B cell (primary cell): Measurements from ENCODE around the gene RTN4IP1. TPM values are rescaled to one million over a fixed set of nuclear protein-coding genes. Genes with fewer than 3 reads are reported as not detected.

Source experiments
- ATAC-seq: fragments of 200-7000 bp; cut with Tn5 transposase; one replicate; pipeline ENCODE4 v1.10.0; 2021; ENCODE audit warnings: low read depth, mild to moderate bottlenecking, moderate number of reproducible peaks, moderate library complexity
- CTCF ChIA-PET: fragments of 350-600 bp; sonication (Branson Sonifier 250); formaldehyde crosslinking; loops from one replicate; lab custom pipeline; 2021; ENCODE audit warnings: antibody characterized with exemption, inconsistent platforms; lab: Charles Lee
- POLR2A ChIA-PET: fragments of 350-600 bp; sonication (Branson Sonifier 250); formaldehyde crosslinking; loops from one replicate; lab custom pipeline; 2021; ENCODE audit warnings: antibody characterized with exemption; lab: Charles Lee
- DNase-seq: peaks from one replicate; pipeline ENCODE4 v3.0.0; 2013
- H2AFZ ChIP-seq: 2 replicates; pipeline ENCODE4 v1.6.1; 2012; ENCODE audit warnings: mild to moderate bottlenecking, low read depth, low read length; ENCODE audit not compliant: insufficient read depth, poor library complexity, severe bottlenecking
- H3K27ac ChIP-seq, 2 donors: 1 replicate in 1 of 2; 2 replicates in 1 of 2; pipeline ENCODE4 v1.5.1; 2012 to 2013; ENCODE audit warnings: low read length in 2 of 2, mild to moderate bottlenecking in 2 of 2, moderate library complexity in 1 of 2
- H3K27me3 ChIP-seq, 4 experiments: fragments of 200-600 bp in 1 of 4; sonication (generic) in 1 of 4; replicated peaks in 1 of 4; 1 replicate in 2 of 4; 2 replicates in 2 of 4; pipeline versions ENCODE4 v1.6.1 to v1.7.0; 2013 to 2016; ENCODE audit warnings: low read length in 3 of 4, mild to moderate bottlenecking in 2 of 4, mixed read lengths in 1 of 4, moderate library complexity in 1 of 4; ENCODE audit not compliant: insufficient read depth in 4 of 4, control insufficient read depth in 3 of 4; ENCODE audit errors: control extremely low read depth in 1 of 4
- H3K36me3 ChIP-seq, 2 experiments: replicated peaks in 1 of 2; 1 replicate in 1 of 2; 2 replicates in 1 of 2; pipeline versions ENCODE4 v1.6.1 to v1.7.1; 2013; ENCODE audit warnings: low read length in 1 of 2; ENCODE audit not compliant: insufficient read depth in 2 of 2, control insufficient read depth in 1 of 2; ENCODE audit errors: control extremely low read depth in 1 of 2, extremely low read depth in 1 of 2
- H3K4me1 ChIP-seq, 2 donors: fragments of 200-600 bp in 1 of 2; sonication (generic) in 1 of 2; 1 replicate in 1 of 2; 2 replicates in 1 of 2; pipeline versions ENCODE4 v1.5.1 to v1.6.1; 2013 to 2017; ENCODE audit warnings: low read length in 2 of 2; ENCODE audit not compliant: control insufficient read depth in 2 of 2, insufficient read depth in 2 of 2
- H3K4me2 ChIP-seq: replicated peaks from 2 replicates; pipeline ENCODE3; 2012; ENCODE audit warnings: mild to moderate bottlenecking, low read depth, low read length; ENCODE audit not compliant: poor library complexity, severe bottlenecking
- H3K4me3 ChIP-seq, 5 experiments: fragments of 200-600 bp in 1 of 5; sonication (generic) in 1 of 5; 1 replicate in 3 of 5; 2 replicates in 2 of 5; pipeline versions ENCODE4 v1.5.1 to v1.7.0; 2011 to 2016; ENCODE audit warnings: low read length in 4 of 5, mild to moderate bottlenecking in 4 of 5, low read depth in 2 of 5, control low read depth in 1 of 5, moderate library complexity in 1 of 5; ENCODE audit not compliant: insufficient read depth in 1 of 5; ENCODE audit errors: control extremely low read depth in 1 of 5, extremely low read depth in 1 of 5
- H3K79me2 ChIP-seq: fragments of 200-600 bp; sonication (generic); one replicate; pipeline ENCODE4 v1.6.0; 2016; ENCODE audit warnings: low read length; ENCODE audit not compliant: control insufficient read depth, insufficient read depth
- H3K9ac ChIP-seq: fragments of 200-600 bp; sonication (generic); 2 replicates; pipeline ENCODE4 v1.6.1; 2017; ENCODE audit warnings: mild to moderate bottlenecking, low read length, moderate library complexity
- H3K9me3 ChIP-seq, 3 donors: one replicate each; pipeline versions ENCODE4 v1.6.1 to v1.7.1; 2013; ENCODE audit warnings: low read length in 2 of 3; ENCODE audit not compliant: control insufficient read depth in 2 of 3, insufficient read depth in 1 of 3; ENCODE audit errors: control extremely low read depth in 1 of 3
- H4K20me1 ChIP-seq: 2 replicates; pipeline ENCODE4 v1.6.0; 2012; ENCODE audit warnings: mild to moderate bottlenecking, low read length; ENCODE audit not compliant: insufficient read depth, control insufficient read depth, poor library complexity, severe bottlenecking
- H3K27ac Mint-ChIP-seq: one replicate; pipeline ENCODE4 v1.8.0; 2021; ENCODE audit warnings: mixed read lengths
- H3K27me3 Mint-ChIP-seq: one replicate; pipeline ENCODE4 v1.8.0; 2021; ENCODE audit warnings: mixed read lengths
- H3K4me1 Mint-ChIP-seq: one replicate; pipeline ENCODE4 v1.8.0; 2021; ENCODE audit warnings: mixed read lengths
- H3K4me3 Mint-ChIP-seq: one replicate; pipeline ENCODE4 v1.8.0; 2021; ENCODE audit warnings: mixed read lengths
- H3K9me3 Mint-ChIP-seq: one replicate; pipeline ENCODE4 v1.8.0; 2022; ENCODE audit warnings: mixed read lengths; ENCODE audit not compliant: insufficient read depth
- CTCF ChIP-seq: fragments of 200-600 bp; IDR thresholded peaks from one replicate; pipeline ENCODE4 v1.8.0; 2022; ENCODE audit warnings: antibody characterized with exemption, mild to moderate bottlenecking
- EZH2 ChIP-seq: IDR thresholded peaks from 2 replicates; pipeline ENCODE4 v1.6.1; 2012; ENCODE audit warnings: borderline replicate concordance, low read depth, mild to moderate bottlenecking, moderate library complexity, low read length; ENCODE audit not compliant: insufficient read depth, poor library complexity, severe bottlenecking
- WGBS: methylation state at CpG from one replicate; pipeline ENCODE4 v1.1.5; 2013; ENCODE audit warnings: missing lambda C conversion rate; ENCODE audit not compliant: insufficient coverage; 5-methylcytosine and 5-hydroxymethylcytosine counted together
- intact Hi-C: fragments of 100-400 bp; cut with micrococcal nuclease; formaldehyde crosslinking; loops from one replicate; pipeline ENCODE4 v1.10.0; 2022
- polyA plus RNA-seq: library from polyadenylated mRNA; depleted of rRNA; stranded (reverse); fragments of >200 nt; gene quantifications from 2 replicates; pipeline ENCODE4 v1.2.3, GENCODE V29; 2012
- small RNA-seq: library from RNA; depleted of rRNA; stranded (forward); fragments of <200 nt; gene quantifications from one replicate; pipeline ENCODE3, GENCODE V24; 2012; ENCODE audit warnings: low replicate concordance, low read depth; ENCODE audit not compliant: insufficient read length
- total RNA-seq, 2 donors: library from RNA; stranded (reverse); fragments of 120-200 nt in 1 of 2; gene quantifications; 1 replicate in 1 of 2; 2 replicates in 1 of 2; pipeline versions ENCODE4 v1.2.3 to v1.2.4, GENCODE V29; 2013 to 2022

RTN4IP1 gene
- total and polyA plus RNA-seq, 2 donors (not counting 1 experiment from before 2014, with no cell fraction given): 9.4 to 12.1 TPM

- peak; percentile 16 for DNase-seq
- Mint-ChIP-seq H3K27me3 (no peaks in the 10 kb centered on the region), H3K4me3 (peak overlapping the region; percentile 88), H3K27ac (peak overlapping the region; percentile 93), H3K4me1 (peaks cover 81% of the 10 kb centered on the region), H3K9me3 (no peaks in the 10 kb centered on the region)
- H2AFZ ChIP-seq: no peak overlapping the region
- peaks cover 12% of the 10 kb centered on the region for H4K20me1 ChIP-seq
- peaks cover 71 to 88% of the 10 kb centered on the region in 2 donors for H3K4me1 ChIP-seq
- peak overlapping the region; percentile 76 for H3K4me2 ChIP-seq
- WGBS: 20% methylated on average over 1 of the region's 6 CpGs
- peak overlapping the region; percentile 70 for H3K9ac ChIP-seq
- peaks cover 5 to 23% of the 10 kb centered on the region in 2 experiments for H3K36me3 ChIP-seq
- TF ChIP-seq EZH2 (no peak), CTCF (no peak)
- intact Hi-C loops: loop anchor here (5.0 to 10.0 kb wide), 4 partner anchors 180 to 1372 kb away; partner anchors contain the start of gene PRDM1
- no peaks in the 10 kb centered on the region for H3K9me3 ChIP-seq
- ChIA-PET CTCF (interaction anchor here (0.9 to 4.6 kb wide), 8 partner anchors 12 to 77 kb away, joined by 3 to 78 read pairs (median 15); no protein-coding TSS in a partner anchor), POLR2A (interaction anchor here (2.6 to 2.8 kb wide), 2 partner anchors 11 to 13 kb away, joined by 11 to 29 read pairs; no protein-coding TSS in a partner anchor)
- H3K79me2 ChIP-seq: peaks cover 69% of the 10 kb centered on the region
- no peaks in the 10 kb centered on the region for H3K27me3 ChIP-seq
- peak overlapping the region; percentile 81 for H3K27ac ChIP-seq
- H3K4me3 ChIP-seq: peak overlapping the region; percentile 30 to 83 (median 61)
- ATAC-seq: no peak
These were observed 106.6 kb downstream of the RTN4IP1 start for GRCh38 chr6:106522562-106523250.

Small RNA genes within 50 kb of the gene (small RNA-seq; reads per million reads assigned to genes)
- gene RNU6-527P: not detected

Other genes with a start within 250 kb of the RTN4IP1 start
- 38.5 and 42.1 TPM in 2 replicates for gene QRSL1, start 80 bp upstream of the RTN4IP1 start, total RNA-seq
- gene QRSL1, start 80 bp upstream of the RTN4IP1 start, polyA plus RNA-seq: 35.0 and 36.9 TPM in 2 replicates